ENCODE data around the gene NR4A1. TPM values are rescaled to one million over a fixed set of nuclear protein-coding genes. Genes with fewer than 3 reads are reported as not detected.

Gene NR4A1
- total and polyA plus RNA-seq, 7 experiments from 2014 or later, result 0.28 to 279 (median 1.1) TPM

DNA sequence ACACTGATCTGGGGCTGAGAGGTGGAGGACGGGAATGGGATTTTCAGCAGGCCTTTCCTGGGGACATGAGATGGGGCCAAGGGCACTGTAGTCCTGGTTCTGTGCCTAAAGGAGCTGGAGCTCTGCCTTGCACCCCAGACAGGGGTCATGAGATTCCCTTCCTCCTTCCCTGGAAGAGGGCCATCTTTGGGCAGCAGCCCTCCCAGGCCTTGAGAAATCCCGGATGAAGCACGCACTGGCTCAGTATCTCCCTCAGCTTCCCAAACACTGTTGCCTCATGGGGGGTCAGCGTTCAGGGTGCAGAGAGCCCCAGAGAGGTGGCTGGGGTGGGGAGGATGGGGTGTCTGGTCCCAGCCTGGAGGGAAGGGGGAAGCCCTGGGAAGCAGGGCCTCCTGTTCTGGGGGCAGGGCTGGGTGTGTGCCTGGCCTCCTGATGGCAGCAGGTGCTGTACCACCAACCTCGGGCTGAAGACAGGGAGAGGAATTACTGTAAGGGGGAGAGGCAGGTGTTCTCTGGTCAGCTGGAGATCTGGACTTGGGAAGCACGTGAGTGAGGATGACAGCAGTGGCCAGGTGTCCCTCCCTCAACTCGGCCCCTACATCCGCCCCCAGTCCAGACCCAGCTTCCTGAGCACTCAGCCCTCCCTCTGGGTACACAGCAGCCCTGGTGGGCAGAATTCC is 8.4 kb upstream of the NR4A1 start:
- H3K4me3 ChIP-seq (ENCODE audit: low read length), result no peak overlapping the region
- peaks cover 0 to 1% (median 0%) of the 10 kb centered on the region in 11 donors for H3K9me3 Mint-ChIP-seq
- no peak for DNase-seq
- peaks cover 0 to 7% (median 0%) of the 10 kb centered on the region in 5 donors for H3K27me3 Mint-ChIP-seq
- peaks cover 11 to 39% (median 28%) of the 10 kb centered on the region in 7 donors for H3K4me1 Mint-ChIP-seq
- H3K4me1 ChIP-seq (ENCODE audit: control insufficient read depth in 2 of 2, insufficient read depth in 2 of 2, low read length in 2 of 2), result peaks cover 9 to 17% of the 10 kb centered on the region in 2 donors
- intact Hi-C loops (cut with micrococcal nuclease), result loop anchor here in 1 of 2 donors (1.0 kb wide), 1 partner anchor 8 kb away; the partner anchor contains the start of gene NR4A1
- peak overlapping the region in 3 of 10 donors; percentile 55 to 75 (median 60) for H3K4me3 Mint-ChIP-seq
- H3K27ac ChIP-seq (ENCODE audit: low read depth, low read length), result no peak overlapping the region
- no peak for ATAC-seq
- no peaks in the 10 kb centered on the region for H3K9me3 ChIP-seq (ENCODE audit: control insufficient read depth in 2 of 3, low read length in 3 of 3)
- H3K36me3 Mint-ChIP-seq, result no peaks in the 10 kb centered on the region
- H3K36me3 ChIP-seq (ENCODE audit: control insufficient read depth in 2 of 3, insufficient read depth in 3 of 3, low read length in 3 of 3), result no peaks in the 10 kb centered on the region
- H3K27ac Mint-ChIP-seq, result peak overlapping the region in 6 of 9 donors; percentile 18 to 86 (median 51)
- CTCF ChIA-PET, result interaction anchor here (3.7 kb wide), 1 partner anchor 17 kb away, joined by 23 read pairs; no protein-coding TSS in a partner anchor
- no peaks in the 10 kb centered on the region for H3K27me3 ChIP-seq (ENCODE audit: control insufficient read depth in 2 of 2, insufficient read depth in 2 of 2, low read length in 2 of 2)
- POLR2A ChIA-PET, result interaction anchor here (0.6 to 2.2 kb wide), 2 partner anchors 10 to 27 kb away, joined by 3 to 9 read pairs; no protein-coding TSS in a partner anchor

- H3K27me3 Mint-ChIP-seq, result peaks cover 0 to 3% (median 0%) of the 10 kb centered on the region in 5 donors
- peaks cover 11 to 33% (median 24%) of the 10 kb centered on the region in 7 donors for H3K4me1 Mint-ChIP-seq
- CTCF ChIA-PET, result interaction anchor here (3.7 kb wide), 1 partner anchor 18 kb away, joined by 23 read pairs; no protein-coding TSS in a partner anchor
- H3K36me3 Mint-ChIP-seq, result no peaks in the 10 kb centered on the region
- peaks cover 0 to 1% (median 0%) of the 10 kb centered on the region in 11 donors for H3K9me3 Mint-ChIP-seq
- peaks cover 9 to 17% of the 10 kb centered on the region in 2 donors for H3K4me1 ChIP-seq (ENCODE audit: control insufficient read depth in 2 of 2, insufficient read depth in 2 of 2, low read length in 2 of 2)
- H3K4me3 Mint-ChIP-seq, result no peak overlapping the region
- no peak overlapping the region for H3K4me3 ChIP-seq (ENCODE audit: low read length)
- DNase-seq, result no peak
- no peak overlapping the region for H3K27ac Mint-ChIP-seq
- no peaks in the 10 kb centered on the region for H3K36me3 ChIP-seq (ENCODE audit: control insufficient read depth in 2 of 3, insufficient read depth in 3 of 3, low read length in 3 of 3)
- no peaks in the 10 kb centered on the region for H3K9me3 ChIP-seq (ENCODE audit: control insufficient read depth in 2 of 3, low read length in 3 of 3)
- no peaks in the 10 kb centered on the region for H3K27me3 ChIP-seq (ENCODE audit: control insufficient read depth in 2 of 2, insufficient read depth in 2 of 2, low read length in 2 of 2)
- no peak for ATAC-seq
- POLR2A ChIA-PET, result interaction anchor here (0.6 to 2.2 kb wide), 3 partner anchors 11 to 27 kb away, joined by 3 to 9 read pairs (median 4); no protein-coding TSS in a partner anchor
- no peak overlapping the region for H3K27ac ChIP-seq (ENCODE audit: low read depth, low read length)
- intact Hi-C loops (cut with micrococcal nuclease), result no loop called here
These were observed 7.6 kb upstream of the NR4A1 start for GRCh38 chr12:52043386-52044212.

DNA sequence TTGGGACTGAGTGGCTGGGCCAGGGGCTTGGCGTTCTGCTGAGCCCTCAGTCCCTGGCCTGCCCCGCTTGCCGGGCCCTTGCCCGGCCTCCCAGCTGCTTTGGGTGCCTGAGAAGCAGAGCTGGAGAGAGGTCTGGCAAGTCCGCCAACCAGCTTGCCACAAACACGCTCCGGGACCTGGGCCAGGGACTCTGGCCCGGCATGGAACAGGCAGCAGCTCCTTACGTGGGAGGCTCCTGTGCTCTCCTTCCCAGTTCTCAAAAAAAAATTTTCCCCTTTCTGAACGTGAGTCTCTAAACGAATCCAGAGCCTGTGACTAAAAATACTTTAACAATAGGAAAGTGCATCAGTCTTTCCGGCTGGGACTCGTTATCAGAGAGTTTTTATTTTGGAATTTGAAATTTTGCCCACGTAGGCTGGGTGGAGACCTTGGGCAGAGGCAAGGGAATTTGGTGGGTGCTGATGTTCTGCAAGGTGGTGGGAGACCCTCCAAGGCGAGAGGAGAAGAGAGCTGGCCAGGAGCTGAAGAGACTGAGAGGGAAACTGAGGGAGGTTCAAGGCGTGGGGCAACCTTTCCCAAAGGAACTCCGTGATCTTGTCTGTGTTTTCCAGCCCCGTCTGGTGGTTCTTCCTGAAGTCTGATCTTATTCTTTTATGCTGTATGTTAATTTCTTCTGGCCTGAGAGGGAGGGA is 6.8 kb upstream of the NR4A1 start:
- Mint-ChIP-seq H3K36me3 (peaks cover 0 to 2% (median 0%) of the 10 kb centered on the region in 5 donors), H3K4me1 (peaks cover 16 to 34% (median 28%) of the 10 kb centered on the region in 7 donors), H3K4me3 (no peak overlapping the region), H3K9me3 (peaks cover 0 to 1% (median 0%) of the 10 kb centered on the region in 11 donors), H3K27me3 (peaks cover 0 to 5% (median 0%) of the 10 kb centered on the region in 5 donors), H3K27ac (no peak overlapping the region)
- Histone ChIP-seq H3K36me3 (ENCODE audit: control insufficient read depth in 2 of 3, insufficient read depth in 3 of 3, low read length in 3 of 3) (no peaks in the 10 kb centered on the region), H3K9me3 (ENCODE audit: control insufficient read depth in 2 of 3, low read length in 3 of 3) (no peaks in the 10 kb centered on the region), H3K4me1 (ENCODE audit: control insufficient read depth in 2 of 2, insufficient read depth in 2 of 2, low read length in 2 of 2) (peaks cover 9 to 17% of the 10 kb centered on the region in 2 donors), H3K27me3 (ENCODE audit: control insufficient read depth in 2 of 2, insufficient read depth in 2 of 2, low read length in 2 of 2) (no peaks in the 10 kb centered on the region), H3K4me3 (ENCODE audit: low read length) (no peak overlapping the region), H3K27ac (ENCODE audit: low read depth, low read length) (no peak overlapping the region)
- ChIA-PET POLR2A (interaction anchor here (1.2 to 2.2 kb wide), 3 partner anchors 11 to 24 kb away, joined by 3 to 9 read pairs (median 4); no protein-coding TSS in a partner anchor), CTCF (interaction anchor here (3.7 kb wide), 1 partner anchor 19 kb away, joined by 23 read pairs; no protein-coding TSS in a partner anchor)
- ATAC-seq (no peak), DNase-seq (no peak)
- intact Hi-C loops (cut with micrococcal nuclease), result no loop called here

DNA sequence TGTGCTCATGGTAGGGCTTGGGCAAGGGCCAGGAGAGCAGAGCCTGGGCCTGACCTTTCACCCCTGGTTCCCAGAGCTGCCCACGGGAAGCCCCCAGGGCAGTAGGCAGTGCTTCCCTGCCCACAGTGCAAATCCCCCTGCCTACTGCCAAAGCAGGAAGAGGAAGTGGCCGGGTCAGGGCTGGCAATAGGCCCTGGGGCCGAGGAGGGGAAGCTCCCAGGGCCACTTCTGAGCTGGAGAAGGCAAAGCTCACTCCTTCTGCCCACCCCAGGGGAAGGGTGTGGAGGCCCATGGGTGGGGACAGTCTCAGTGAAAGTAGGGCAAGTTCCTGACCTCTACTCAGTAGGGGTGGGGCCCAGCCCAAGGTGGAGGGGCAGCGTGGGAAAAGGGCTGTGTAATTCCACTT is 5.4 kb upstream of the NR4A1 start:
- ChIA-PET POLR2A (interaction anchor here (1.2 kb wide), 1 partner anchor 23 kb away, joined by 3 read pairs; no protein-coding TSS in a partner anchor), CTCF (interaction anchor here (1.0 to 2.0 kb wide), 2 partner anchors 20 to 23 kb away, joined by 3 to 7 read pairs; no protein-coding TSS in a partner anchor)
- H3K4me3 Mint-ChIP-seq, result no peak overlapping the region
- peaks cover 0 to 3% (median 0%) of the 10 kb centered on the region in 11 donors for H3K9me3 Mint-ChIP-seq
- H3K4me1 ChIP-seq (ENCODE audit: control insufficient read depth in 2 of 2, insufficient read depth in 2 of 2, low read length in 2 of 2), result peaks cover 21 to 23% of the 10 kb centered on the region in 2 donors
- H3K4me3 ChIP-seq (ENCODE audit: low read length), result no peak overlapping the region
- no peaks in the 10 kb centered on the region for H3K36me3 ChIP-seq (ENCODE audit: control insufficient read depth in 2 of 3, insufficient read depth in 3 of 3, low read length in 3 of 3)
- intact Hi-C loops (cut with micrococcal nuclease), result no loop called here
- H3K9me3 ChIP-seq (ENCODE audit: control insufficient read depth in 2 of 3, low read length in 3 of 3), result no peaks in the 10 kb centered on the region
- ATAC-seq, result peak; percentile 44
- no peak for DNase-seq
- peak overlapping the region in 1 of 9 donors; percentile 25 for H3K27ac Mint-ChIP-seq
- no peaks in the 10 kb centered on the region for H3K27me3 ChIP-seq (ENCODE audit: control insufficient read depth in 2 of 2, insufficient read depth in 2 of 2, low read length in 2 of 2)
- peaks cover 0 to 2% (median 0%) of the 10 kb centered on the region in 5 donors for H3K36me3 Mint-ChIP-seq
- H3K27ac ChIP-seq (ENCODE audit: low read depth, low read length), result no peak overlapping the region
- H3K27me3 Mint-ChIP-seq, result peaks cover 0 to 9% (median 0%) of the 10 kb centered on the region in 5 donors
- peaks cover 25 to 39% (median 32%) of the 10 kb centered on the region in 7 donors for H3K4me1 Mint-ChIP-seq

DNA sequence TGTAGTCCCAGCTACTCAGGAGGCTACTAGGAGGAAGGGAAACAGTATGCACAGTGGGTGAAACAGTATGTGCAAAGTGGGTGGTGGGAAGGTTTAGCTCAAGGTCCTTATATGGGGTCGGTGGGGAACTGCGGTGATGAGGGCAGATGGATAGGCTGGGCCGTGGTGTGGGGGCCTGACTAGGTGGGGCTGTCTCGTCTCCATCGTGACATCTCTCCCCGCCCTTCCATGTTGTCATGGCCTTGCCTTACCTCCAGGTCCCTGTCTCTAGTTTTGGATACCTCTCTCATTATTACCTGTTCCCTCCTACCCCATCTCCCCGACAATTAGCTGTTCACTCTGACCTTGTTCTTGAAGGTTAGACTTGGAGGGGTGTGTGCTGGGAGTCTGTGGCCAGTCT is 4.4 kb upstream of the NR4A1 start:
- H3K4me1 Mint-ChIP-seq, result peaks cover 23 to 39% (median 32%) of the 10 kb centered on the region in 7 donors
- H3K4me3 ChIP-seq (ENCODE audit: low read length), result no peak overlapping the region
- H3K36me3 ChIP-seq (ENCODE audit: control insufficient read depth in 2 of 3, insufficient read depth in 3 of 3, low read length in 3 of 3), result no peaks in the 10 kb centered on the region
- ATAC-seq (no peak), DNase-seq (no peak)
- intact Hi-C loops (cut with micrococcal nuclease), result no loop called here
- peak overlapping the region in 1 of 9 donors; percentile 77 for H3K27ac Mint-ChIP-seq
- no peak overlapping the region for H3K27ac ChIP-seq (ENCODE audit: low read depth, low read length)
- peaks cover 0 to 3% (median 0%) of the 10 kb centered on the region in 11 donors for H3K9me3 Mint-ChIP-seq
- H3K36me3 Mint-ChIP-seq, result peaks cover 0 to 2% (median 0%) of the 10 kb centered on the region in 5 donors
- peaks cover 20 to 21% of the 10 kb centered on the region in 2 donors for H3K4me1 ChIP-seq (ENCODE audit: control insufficient read depth in 2 of 2, insufficient read depth in 2 of 2, low read length in 2 of 2)
- peaks cover 0 to 9% (median 0%) of the 10 kb centered on the region in 5 donors for H3K27me3 Mint-ChIP-seq
- H3K9me3 ChIP-seq (ENCODE audit: control insufficient read depth in 2 of 3, low read length in 3 of 3), result no peaks in the 10 kb centered on the region
- no peaks in the 10 kb centered on the region for H3K27me3 ChIP-seq (ENCODE audit: control insufficient read depth in 2 of 2, insufficient read depth in 2 of 2, low read length in 2 of 2)
- CTCF ChIA-PET, result interaction anchor here (1.0 to 2.1 kb wide), 5 partner anchors 21 to 77 kb away, joined by 3 to 16 read pairs (median 6); no protein-coding TSS in a partner anchor
- POLR2A ChIA-PET, result interaction anchor here (0.7 kb wide), 1 partner anchor 435 kb away, joined by 3 read pairs; no protein-coding TSS in a partner anchor
- H3K4me3 Mint-ChIP-seq, result peak overlapping the region in 1 of 10 donors; percentile 29
